ENCODE results near the gene CNNM2.

CNNM2 gene

DNA sequence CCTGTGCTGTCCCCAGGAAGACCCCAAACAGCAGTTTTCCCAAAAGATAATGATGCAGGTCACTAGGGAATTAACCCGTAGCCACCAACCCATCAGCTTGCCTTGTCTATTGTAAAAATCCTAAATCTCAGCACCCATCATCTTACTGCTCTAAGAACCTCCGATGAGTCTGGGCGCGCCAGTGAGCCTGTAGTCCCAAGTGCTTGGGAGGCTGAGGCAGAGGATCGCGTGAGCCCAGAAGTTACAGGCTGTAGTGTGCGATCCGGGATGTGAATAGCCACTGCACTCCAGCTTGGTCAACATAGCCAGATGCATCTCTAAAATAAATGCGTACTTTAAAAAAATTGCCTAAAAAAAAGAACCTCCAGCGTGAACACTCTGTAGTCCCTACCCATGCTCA, 47.9 kb upstream of the CNNM2 start:
- Histone ChIP-seq H3K4me3 (replicated peaks; ENCODE audit: insufficient read depth, low read length) (no peak overlapping the region), H3K27me3 (ENCODE audit: insufficient read depth, poor library complexity, severe bottlenecking) (peaks cover 14% of the 10 kb centered on the region), H3K27ac (replicated peaks) (no peak overlapping the region)
- no peak for TF ChIP-seq POLR2AphosphoS5 (IDR thresholded peaks at IDR 0.05; ENCODE audit: low read depth)
- DNase-seq (ENCODE audit: low read depth in 1 of 2, low spot score in 1 of 2): no peak

DNA sequence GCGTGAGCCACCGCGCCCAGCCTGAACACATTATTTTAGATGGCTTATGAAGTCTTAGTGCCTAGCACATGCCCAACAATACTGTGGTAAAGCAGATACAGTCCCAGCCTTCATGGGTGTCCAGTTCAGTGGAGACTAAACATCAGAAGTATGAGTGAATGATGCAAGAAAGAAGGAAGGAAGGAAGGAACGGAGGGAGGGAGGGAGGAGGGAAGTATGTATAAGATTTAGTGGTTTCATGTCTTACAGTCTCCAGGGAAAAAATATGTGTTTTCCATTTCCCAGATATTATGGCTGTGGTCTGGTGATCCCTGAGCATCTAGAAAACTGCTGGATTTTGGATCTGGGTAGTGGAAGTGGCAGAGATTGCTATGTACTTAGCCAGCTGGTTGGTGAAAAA, 45.9 kb upstream of the CNNM2 start:
- Histone ChIP-seq H3K4me3 (replicated peaks; ENCODE audit: insufficient read depth, low read length) (no peak overlapping the region), H3K27me3 (ENCODE audit: insufficient read depth, poor library complexity, severe bottlenecking) (peaks cover 14% of the 10 kb centered on the region), H3K27ac (replicated peaks) (no peak overlapping the region)
- DNase-seq (ENCODE audit: low read depth in 1 of 2, low spot score in 1 of 2): no peak
- TF ChIP-seq POLR2AphosphoS5 (IDR thresholded peaks at IDR 0.05; ENCODE audit: low read depth) (no peak), GABPA (IDR thresholded peaks at IDR 0.05; ENCODE audit: low read depth) (no peak), SPI1 (IDR thresholded peaks at IDR 0.05; ENCODE audit: borderline replicate concordance, low read depth) (no peak)
- TF ChIP-seq, protein P1, sequence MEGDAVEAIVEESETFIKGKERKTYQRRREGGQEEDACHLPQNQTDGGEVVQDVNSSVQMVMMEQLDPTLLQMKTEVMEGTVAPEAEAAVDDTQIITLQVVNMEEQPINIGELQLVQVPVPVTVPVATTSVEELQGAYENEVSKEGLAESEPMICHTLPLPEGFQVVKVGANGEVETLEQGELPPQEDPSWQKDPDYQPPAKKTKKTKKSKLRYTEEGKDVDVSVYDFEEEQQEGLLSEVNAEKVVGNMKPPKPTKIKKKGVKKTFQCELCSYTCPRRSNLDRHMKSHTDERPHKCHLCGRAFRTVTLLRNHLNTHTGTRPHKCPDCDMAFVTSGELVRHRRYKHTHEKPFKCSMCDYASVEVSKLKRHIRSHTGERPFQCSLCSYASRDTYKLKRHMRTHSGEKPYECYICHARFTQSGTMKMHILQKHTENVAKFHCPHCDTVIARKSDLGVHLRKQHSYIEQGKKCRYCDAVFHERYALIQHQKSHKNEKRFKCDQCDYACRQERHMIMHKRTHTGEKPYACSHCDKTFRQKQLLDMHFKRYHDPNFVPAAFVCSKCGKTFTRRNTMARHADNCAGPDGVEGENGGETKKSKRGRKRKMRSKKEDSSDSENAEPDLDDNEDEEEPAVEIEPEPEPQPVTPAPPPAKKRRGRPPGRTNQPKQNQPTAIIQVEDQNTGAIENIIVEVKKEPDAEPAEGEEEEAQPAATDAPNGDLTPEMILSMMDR (IDR thresholded peaks at IDR 0.05; ENCODE audit: insufficient read depth, low read length): no peak
- TF ChIP-seq, protein P2, sequence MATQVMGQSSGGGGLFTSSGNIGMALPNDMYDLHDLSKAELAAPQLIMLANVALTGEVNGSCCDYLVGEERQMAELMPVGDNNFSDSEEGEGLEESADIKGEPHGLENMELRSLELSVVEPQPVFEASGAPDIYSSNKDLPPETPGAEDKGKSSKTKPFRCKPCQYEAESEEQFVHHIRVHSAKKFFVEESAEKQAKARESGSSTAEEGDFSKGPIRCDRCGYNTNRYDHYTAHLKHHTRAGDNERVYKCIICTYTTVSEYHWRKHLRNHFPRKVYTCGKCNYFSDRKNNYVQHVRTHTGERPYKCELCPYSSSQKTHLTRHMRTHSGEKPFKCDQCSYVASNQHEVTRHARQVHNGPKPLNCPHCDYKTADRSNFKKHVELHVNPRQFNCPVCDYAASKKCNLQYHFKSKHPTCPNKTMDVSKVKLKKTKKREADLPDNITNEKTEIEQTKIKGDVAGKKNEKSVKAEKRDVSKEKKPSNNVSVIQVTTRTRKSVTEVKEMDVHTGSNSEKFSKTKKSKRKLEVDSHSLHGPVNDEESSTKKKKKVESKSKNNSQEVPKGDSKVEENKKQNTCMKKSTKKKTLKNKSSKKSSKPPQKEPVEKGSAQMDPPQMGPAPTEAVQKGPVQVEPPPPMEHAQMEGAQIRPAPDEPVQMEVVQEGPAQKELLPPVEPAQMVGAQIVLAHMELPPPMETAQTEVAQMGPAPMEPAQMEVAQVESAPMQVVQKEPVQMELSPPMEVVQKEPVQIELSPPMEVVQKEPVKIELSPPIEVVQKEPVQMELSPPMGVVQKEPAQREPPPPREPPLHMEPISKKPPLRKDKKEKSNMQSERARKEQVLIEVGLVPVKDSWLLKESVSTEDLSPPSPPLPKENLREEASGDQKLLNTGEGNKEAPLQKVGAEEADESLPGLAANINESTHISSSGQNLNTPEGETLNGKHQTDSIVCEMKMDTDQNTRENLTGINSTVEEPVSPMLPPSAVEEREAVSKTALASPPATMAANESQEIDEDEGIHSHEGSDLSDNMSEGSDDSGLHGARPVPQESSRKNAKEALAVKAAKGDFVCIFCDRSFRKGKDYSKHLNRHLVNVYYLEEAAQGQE (IDR thresholded peaks at IDR 0.05; ENCODE audit: insufficient replicate concordance, low read depth): no peak

DNA sequence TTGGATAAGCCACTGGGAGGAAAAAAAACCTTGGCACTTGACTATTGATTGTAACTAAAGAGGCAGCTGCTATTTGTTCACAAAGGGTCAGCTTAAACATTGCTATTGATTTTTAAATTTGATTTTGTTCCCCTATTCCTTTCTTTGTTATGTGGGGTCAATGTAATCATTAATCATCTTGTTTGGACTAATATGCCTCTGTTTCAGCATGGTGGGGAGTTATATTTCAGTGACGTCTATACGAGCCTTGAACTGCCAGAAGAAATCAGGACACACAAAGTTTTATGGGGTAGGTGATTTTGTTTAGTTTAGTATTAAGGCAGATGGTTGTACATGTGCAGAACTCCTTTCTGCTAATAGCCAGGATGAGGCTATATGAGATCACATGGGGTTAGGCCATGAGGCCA, 41.3 kb upstream of the CNNM2 start:
- TF ChIP-seq SPI1 (IDR thresholded peaks at IDR 0.05; ENCODE audit: borderline replicate concordance, low read depth) (no peak), GABPA (IDR thresholded peaks at IDR 0.05; ENCODE audit: low read depth) (no peak), POLR2AphosphoS5 (IDR thresholded peaks at IDR 0.05; ENCODE audit: low read depth) (no peak)
- TF ChIP-seq, protein P2 (IDR thresholded peaks at IDR 0.05; ENCODE audit: insufficient replicate concordance, low read depth): no peak
- TF ChIP-seq, protein P1 (IDR thresholded peaks at IDR 0.05; ENCODE audit: insufficient read depth, low read length): no peak
- DNase-seq (ENCODE audit: low read depth in 1 of 2, low spot score in 1 of 2): no peak
- no peak overlapping the region for H3K27ac ChIP-seq (replicated peaks)
- H3K4me3 ChIP-seq (replicated peaks; ENCODE audit: insufficient read depth, low read length): no peak overlapping the region
- H3K27me3 ChIP-seq (ENCODE audit: insufficient read depth, poor library complexity, severe bottlenecking): no peaks in the 10 kb centered on the region

DNA sequence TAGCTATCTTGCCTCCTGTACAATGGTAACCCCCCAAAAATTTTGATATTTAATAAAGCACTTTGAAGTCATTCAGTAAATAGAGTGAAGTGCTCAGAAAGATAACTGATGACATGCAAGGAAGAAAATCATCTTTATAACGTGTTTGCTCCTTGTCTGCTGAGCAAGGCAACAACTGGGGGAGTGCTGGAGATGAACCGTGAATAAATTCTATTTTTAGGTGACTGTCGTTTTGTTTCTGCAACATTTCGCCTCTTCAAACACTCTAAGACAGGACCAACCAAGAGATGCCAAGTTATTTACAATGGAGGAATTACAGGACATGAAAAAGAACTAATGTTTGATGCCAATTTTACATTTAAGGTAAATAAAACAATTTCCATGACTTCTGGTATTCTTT, 39.5 kb upstream of the CNNM2 start:
- TF ChIP-seq POLR2AphosphoS5 (IDR thresholded peaks at IDR 0.05; ENCODE audit: low read depth) (no peak), GABPA (IDR thresholded peaks at IDR 0.05; ENCODE audit: low read depth) (no peak), SPI1 (IDR thresholded peaks at IDR 0.05; ENCODE audit: borderline replicate concordance, low read depth) (no peak)
- TF ChIP-seq, protein P1 (IDR thresholded peaks at IDR 0.05; ENCODE audit: insufficient read depth, low read length): no peak
- TF ChIP-seq, protein P2 (IDR thresholded peaks at IDR 0.05; ENCODE audit: insufficient replicate concordance, low read depth): no peak
- DNase-seq (ENCODE audit: low read depth in 1 of 2, low spot score in 1 of 2): no peak
- Histone ChIP-seq H3K4me3 (replicated peaks; ENCODE audit: insufficient read depth, low read length) (no peak overlapping the region), H3K27me3 (ENCODE audit: insufficient read depth, poor library complexity, severe bottlenecking) (no peaks in the 10 kb centered on the region), H3K27ac (replicated peaks) (no peak overlapping the region)
